Measurements from ENCODE around the gene NHLRC4.

The NHLRC4 gene

GRCh38 chr16:568401-569258 is 1.8 kb downstream of the NHLRC4 start:
- DNase-seq = no peak

- DNase-seq = peak; percentile 89
Measured at GRCh38 chr16:569445-570254, 2.8 kb downstream of the NHLRC4 start, which contains the start of gene PIGQ. PIGQ (plus strand) TSS chr16:569968; CDS start chr16:574075, 4,107 bp downstream.

- no peak for DNase-seq
Measured at GRCh38 chr16:572865-573650, 6.3 kb downstream of the NHLRC4 start.

GRCh38 chr16:574021-574760 is 7.4 kb downstream of the NHLRC4 start:
- no peak for DNase-seq

GRCh38 chr16:575354-576196 is 8.8 kb downstream of the NHLRC4 start:
- DNase-seq = no peak

- DNase-seq = no peak
Measured at GRCh38 chr16:576197-576822, 9.5 kb downstream of the NHLRC4 start.

GRCh38 chr16:576823-577201 is 10.0 kb downstream of the NHLRC4 start:
- DNase-seq = no peak

GRCh38 chr16:577796-578195 is 11.0 kb downstream of the NHLRC4 start:
- no peak for DNase-seq

GRCh38 chr16:578232-578869 is 11.5 kb downstream of the NHLRC4 start:
- no peak for DNase-seq

GRCh38 chr16:578870-579405 is 12.1 kb downstream of the NHLRC4 start:
- peak; percentile 86 for DNase-seq

- DNase-seq = no peak
Measured at GRCh38 chr16:580141-580945, 13.5 kb downstream of the NHLRC4 start.

- no peak for DNase-seq
Measured at GRCh38 chr16:580946-581498, 14.2 kb downstream of the NHLRC4 start.

GRCh38 chr16:582218-582613 is 15.4 kb downstream of the NHLRC4 start:
- no peak for DNase-seq

- no peak for DNase-seq
Measured at GRCh38 chr16:582614-583331, 16.0 kb downstream of the NHLRC4 start.

GRCh38 chr16:583470-583814 is 16.6 kb downstream of the NHLRC4 start:
- no peak for DNase-seq

- DNase-seq = no peak
Measured at GRCh38 chr16:583815-584591, 17.2 kb downstream of the NHLRC4 start.

- DNase-seq = no peak
Measured at GRCh38 chr16:585351-585750, 18.5 kb downstream of the NHLRC4 start.

All from activated effector memory CD4-positive, alpha-beta T cell treated with anti-CD3 and anti-CD28 coated beads, Interleukin-2, amount 50 U/mL, for 16 hours (primary cell).